ENCODE measurements around the gene HTRA1.

HTRA1 gene

DNA sequence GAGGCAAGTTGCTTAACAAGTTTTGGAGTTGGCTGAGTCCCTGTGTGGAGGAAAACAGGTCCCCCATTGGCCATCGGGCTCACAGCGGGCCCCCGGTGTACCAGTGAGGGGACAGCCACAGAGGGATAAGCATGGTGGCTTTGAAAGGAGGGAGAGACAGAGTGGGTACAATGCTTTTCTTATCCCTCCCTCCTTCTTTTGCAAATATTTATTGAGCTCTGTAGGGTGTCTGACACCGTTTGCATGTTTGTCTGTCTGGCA, 2.8 kb downstream of the HTRA1 start:
- H3K4me3 ChIP-seq (ENCODE audit: low read depth, low read length), result no peak overlapping the region
- no peak for DNase-seq (ENCODE audit: low read depth)
- TF ChIP-seq CTCF (IDR thresholded peaks at IDR 0.05; ENCODE audit: insufficient read depth, low read depth, low read length, missing control alignments), result no peak

DNA sequence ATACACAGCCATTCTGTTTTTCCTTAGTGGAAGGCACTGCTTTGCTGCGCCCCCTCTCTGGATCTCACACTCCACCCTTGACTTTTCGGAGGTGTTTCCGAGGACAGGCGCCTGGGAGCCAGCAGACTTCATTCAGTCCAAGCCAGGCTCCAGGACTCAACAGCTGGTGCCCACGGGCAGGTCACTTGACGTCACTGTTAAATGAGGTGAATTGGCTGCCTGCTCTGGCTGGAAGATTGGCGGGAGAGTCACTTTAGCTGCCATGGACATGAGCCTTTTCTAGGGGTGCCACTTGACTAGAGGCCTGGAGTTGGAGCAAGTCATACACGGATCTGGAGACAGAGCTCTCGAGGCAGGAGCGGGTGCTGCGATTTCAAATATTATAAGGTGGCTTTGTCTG, 3.2 kb downstream of the HTRA1 start:
- no peak for TF ChIP-seq CTCF (IDR thresholded peaks at IDR 0.05; ENCODE audit: insufficient read depth, low read depth, low read length, missing control alignments)
- no peak for DNase-seq (ENCODE audit: low read depth)
- no peak overlapping the region for H3K4me3 ChIP-seq (ENCODE audit: low read depth, low read length)

GRCh38 chr10:122465401-122466040, 4.2 kb downstream of the HTRA1 start:
- TF ChIP-seq CTCF (IDR thresholded peaks at IDR 0.05; ENCODE audit: insufficient read depth, low read depth, low read length, missing control alignments), result no peak
- no peak for DNase-seq (ENCODE audit: low read depth)
- no peak overlapping the region for H3K4me3 ChIP-seq (ENCODE audit: low read depth, low read length)

- no peak for TF ChIP-seq CTCF (IDR thresholded peaks at IDR 0.05; ENCODE audit: insufficient read depth, low read depth, low read length, missing control alignments)
- DNase-seq (ENCODE audit: low read depth), result no peak
Observed at GRCh38 chr10:122466951-122467381, 5.6 kb downstream of the HTRA1 start.

GRCh38 chr10:122467701-122468100, 6.3 kb downstream of the HTRA1 start:
- TF ChIP-seq CTCF (IDR thresholded peaks at IDR 0.05; ENCODE audit: insufficient read depth, low read depth, low read length, missing control alignments), result no peak

More at GRCh38 chr10:122466951-122467381, 5.6 kb downstream of the HTRA1 start:
- H3K4me3 ChIP-seq (ENCODE audit: low read depth, low read length), result no peak overlapping the region

DNA sequence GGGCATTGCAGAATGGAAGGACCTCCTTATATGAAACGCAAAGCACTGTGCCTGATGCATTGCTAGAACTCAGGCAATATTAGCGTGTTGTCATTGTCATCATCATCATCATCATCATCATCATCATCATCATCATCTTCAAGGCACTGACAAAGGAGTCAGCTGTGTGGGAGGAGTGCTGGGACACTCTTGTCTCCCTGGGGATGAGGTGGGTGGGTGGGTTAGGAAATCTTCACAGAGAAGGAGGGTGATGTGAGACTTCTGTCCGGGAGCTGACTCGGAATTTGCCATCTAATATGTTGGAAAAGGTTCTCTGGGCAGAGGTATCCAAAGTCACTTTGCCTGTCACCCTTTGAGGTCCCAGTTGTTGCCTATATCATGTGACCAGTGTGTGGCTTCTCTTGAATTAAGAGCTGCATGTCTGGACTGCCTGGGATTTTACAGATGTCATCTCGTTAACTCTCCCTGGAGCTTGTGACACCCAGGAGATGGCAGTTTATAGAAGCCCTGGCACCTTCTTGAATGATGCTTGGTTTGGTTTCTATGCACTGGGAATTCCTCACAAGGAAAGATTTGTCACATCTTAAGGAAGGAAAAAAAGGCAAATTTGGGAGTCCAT, 7.1 kb downstream of the HTRA1 start:
- no peak overlapping the region for H3K4me3 ChIP-seq (ENCODE audit: low read depth, low read length)
- no peak for TF ChIP-seq CTCF (IDR thresholded peaks at IDR 0.05; ENCODE audit: insufficient read depth, low read depth, low read length, missing control alignments)
- DNase-seq (ENCODE audit: low read depth), result no peak

More at GRCh38 chr10:122467701-122468100, 6.3 kb downstream of the HTRA1 start:
- DNase-seq (ENCODE audit: low read depth), result no peak
- no peak overlapping the region for H3K4me3 ChIP-seq (ENCODE audit: low read depth, low read length)

Data from GM12865 (cell line).